Aorta (tissue), 5 donors: Measurements from ENCODE around the gene CARMIL3. TPM values are rescaled to one million over a fixed set of nuclear protein-coding genes. Genes with fewer than 3 reads are reported as not detected.

Experiments used
- ATAC-seq: fragments of 200-7000 bp; cut with Tn5 transposase; one replicate; pipeline ENCODE4 v1.9.1; 2022; ENCODE audit warnings: moderate library complexity; ENCODE audit not compliant: low FRiP score
- DNase-seq, 2 donors: peaks; one replicate each; pipeline ENCODE4 v3.0.0-alpha.2; 2020
- H3K27ac ChIP-seq, 2 donors: one replicate each; pipeline ENCODE4 v1.5.1; 2013; ENCODE audit warnings: low read length in 2 of 2, mild to moderate bottlenecking in 2 of 2, moderate library complexity in 2 of 2, control low read depth in 1 of 2, inconsistent platforms in 1 of 2, low read depth in 1 of 2
- H3K27me3 ChIP-seq, 2 donors: one replicate each; pipeline ENCODE4 v1.6.1; 2013; ENCODE audit warnings: control low read depth in 1 of 2, low read length in 1 of 2, mild to moderate bottlenecking in 1 of 2, moderate library complexity in 1 of 2; ENCODE audit not compliant: insufficient read depth in 2 of 2, control insufficient read depth in 1 of 2
- H3K36me3 ChIP-seq, 2 donors: one replicate each; pipeline ENCODE4 v1.6.1; 2013; ENCODE audit warnings: control low read depth in 1 of 2, low read length in 1 of 2, mild to moderate bottlenecking in 1 of 2; ENCODE audit not compliant: insufficient read depth in 2 of 2, control insufficient read depth in 1 of 2
- H3K4me1 ChIP-seq, 2 donors: one replicate each; pipeline ENCODE4 v1.6.1; 2013; ENCODE audit warnings: low read length in 2 of 2, control low read depth in 1 of 2, mild to moderate bottlenecking in 1 of 2, moderate library complexity in 1 of 2; ENCODE audit not compliant: insufficient read depth in 2 of 2, control insufficient read depth in 1 of 2
- H3K4me3 ChIP-seq, 2 donors: one replicate each; pipeline ENCODE4 v1.5.1; 2013; ENCODE audit warnings: low read length in 2 of 2, control low read depth in 1 of 2, mild to moderate bottlenecking in 1 of 2
- H3K9me3 ChIP-seq: one replicate; pipeline ENCODE4 v1.6.1; 2013; ENCODE audit warnings: mild to moderate bottlenecking, low read length; ENCODE audit not compliant: control insufficient read depth
- WGBS, 2 donors: extraction: QIAGEN DNeasy Blood & Tissue Kit; methylation state at CpG; one replicate each; pipeline ENCODE4 v1.1.7; 2013; 5-methylcytosine and 5-hydroxymethylcytosine counted together
- intact Hi-C, 2 donors: fragments of 100-400 bp; cut with DNase I; formaldehyde crosslinking; loops; one replicate each; pipeline versions ENCODE4 v1.14.2 to v1.15.0; 2022
- polyA plus RNA-seq, 2 donors: library from polyadenylated mRNA; stranded (reverse); fragments of 200-250 nt; gene quantifications; one replicate each; pipeline ENCODE4 v1.2.3, GENCODE V29; 2013
- total RNA-seq, 2 donors: library from RNA; stranded (reverse); fragmentation: NEBNext Ultra II Directional; extraction: Animal tissue kit (Norgen Biotek cat#: 25700); gene quantifications; one replicate each; pipeline ENCODE4 v1.2.1, GENCODE V29; 2021
- donor health status: healthy with polysubstance abuse.
- donor health status: Bipolar disorder and iron deficiency.
- donor health status: DM: no; HTN: no; CAD: no.
- donor health status: DM: no; HTN: no; CAD: no.
- donor health status: DM: yes; HTN: yes; CAD: no.

Gene CARMIL3
- total and polyA plus RNA-seq, 4 donors = 0.24 to 0.43 (median 0.42) TPM; not detected in 1

DNA sequence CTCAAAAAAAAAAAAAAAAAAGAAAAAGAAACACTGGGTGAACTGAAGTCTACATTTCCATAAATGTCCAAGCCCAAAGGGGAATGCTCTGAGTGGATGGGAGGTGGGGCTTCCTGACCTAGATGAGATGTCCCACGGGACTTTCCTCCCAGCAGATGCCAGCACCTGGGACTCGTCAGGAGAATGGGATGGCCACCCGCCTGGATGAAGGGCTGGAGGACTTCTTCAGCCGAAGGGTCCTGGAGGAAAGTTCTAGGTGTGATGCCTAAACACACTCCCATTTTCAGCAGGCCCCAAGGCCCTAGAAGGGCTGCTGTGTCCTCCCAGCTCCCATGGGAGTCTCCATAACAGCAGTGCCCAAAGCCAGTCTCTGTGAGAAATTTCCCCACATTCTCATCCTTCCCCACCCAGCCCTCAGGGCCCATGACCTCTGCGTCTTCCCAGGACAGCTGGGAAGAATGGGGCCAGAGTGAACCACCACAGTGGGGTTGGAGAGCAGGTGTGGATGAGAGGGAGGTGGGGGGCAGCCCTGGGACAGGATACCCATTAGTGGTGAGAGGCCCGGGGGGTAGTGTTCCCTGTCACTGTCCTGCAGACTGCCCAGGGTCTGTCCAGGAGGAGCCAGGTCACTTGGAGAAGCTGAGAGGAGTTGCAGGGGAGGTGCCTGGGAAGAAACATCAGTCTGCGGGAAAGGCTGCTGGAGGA is 12.4 kb downstream of the CARMIL3 start:
- Histone ChIP-seq H3K27ac (no peak overlapping the region), H3K9me3 (no peaks in the 10 kb centered on the region), H3K4me1 (no peaks in the 10 kb centered on the region), H3K4me3 (no peak overlapping the region), H3K36me3 (no peaks in the 10 kb centered on the region), H3K27me3 (no peaks in the 10 kb centered on the region)
- WGBS, 2 donors = 89 to 91% methylated on average over 7 of the region's 7 CpGs
- intact Hi-C loops = no loop called here
- DNase-seq = peak in 1 of 2 donors; percentile 37
- no peak for ATAC-seq

DNA sequence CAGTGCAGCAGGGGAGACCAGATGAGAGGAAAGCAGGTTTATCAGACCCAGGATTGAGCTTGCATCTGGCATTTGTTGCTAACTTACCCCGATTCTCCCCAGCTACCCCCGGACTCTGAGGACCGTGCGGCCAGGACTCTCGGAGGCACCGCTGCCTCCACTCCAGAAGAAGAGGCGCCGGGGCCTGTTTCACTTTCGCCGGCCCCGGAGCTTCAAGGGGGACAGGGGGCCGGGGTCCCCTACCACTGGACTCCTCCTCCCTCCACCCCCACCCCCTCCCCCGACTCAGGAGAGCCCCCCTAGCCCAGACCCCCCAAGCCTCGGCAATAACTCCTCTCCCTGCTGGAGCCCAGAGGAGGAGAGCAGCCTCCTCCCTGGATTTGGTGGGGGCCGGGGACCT is 13.0 kb downstream of the CARMIL3 start:
- no peak overlapping the region for H3K4me3 ChIP-seq
- DNase-seq = no peak
- WGBS, 2 donors = 90 to 93% methylated on average over 13 to 15 of the region's 15 CpGs
- ATAC-seq = no peak
- no peaks in the 10 kb centered on the region for H3K4me1 ChIP-seq
- intact Hi-C loops = no loop called here
- H3K9me3 ChIP-seq = no peaks in the 10 kb centered on the region
- H3K27me3 ChIP-seq = no peaks in the 10 kb centered on the region
- no peaks in the 10 kb centered on the region for H3K36me3 ChIP-seq
- no peak overlapping the region for H3K27ac ChIP-seq

DNA sequence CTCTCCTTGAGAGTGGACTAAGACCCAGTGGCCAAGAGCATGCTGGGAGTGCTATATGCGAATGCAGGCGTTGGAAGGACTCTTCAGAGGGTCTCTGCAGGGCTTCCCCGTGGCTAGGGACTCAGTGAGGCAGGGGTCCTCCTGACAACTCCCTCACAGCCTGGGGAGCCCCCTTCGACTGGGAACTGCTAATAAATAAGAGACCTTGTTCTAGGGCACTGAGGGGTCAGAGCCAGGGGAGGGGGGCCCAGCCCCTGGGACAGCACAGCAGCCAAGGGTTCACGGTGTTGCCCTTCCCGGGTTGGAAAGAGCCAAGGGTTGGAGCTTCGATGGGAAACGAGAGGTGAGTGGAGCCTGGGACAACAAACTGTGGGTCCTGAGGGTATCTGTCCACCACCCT is 13.6 kb downstream of the CARMIL3 start:
- no peaks in the 10 kb centered on the region for H3K27me3 ChIP-seq

DNA sequence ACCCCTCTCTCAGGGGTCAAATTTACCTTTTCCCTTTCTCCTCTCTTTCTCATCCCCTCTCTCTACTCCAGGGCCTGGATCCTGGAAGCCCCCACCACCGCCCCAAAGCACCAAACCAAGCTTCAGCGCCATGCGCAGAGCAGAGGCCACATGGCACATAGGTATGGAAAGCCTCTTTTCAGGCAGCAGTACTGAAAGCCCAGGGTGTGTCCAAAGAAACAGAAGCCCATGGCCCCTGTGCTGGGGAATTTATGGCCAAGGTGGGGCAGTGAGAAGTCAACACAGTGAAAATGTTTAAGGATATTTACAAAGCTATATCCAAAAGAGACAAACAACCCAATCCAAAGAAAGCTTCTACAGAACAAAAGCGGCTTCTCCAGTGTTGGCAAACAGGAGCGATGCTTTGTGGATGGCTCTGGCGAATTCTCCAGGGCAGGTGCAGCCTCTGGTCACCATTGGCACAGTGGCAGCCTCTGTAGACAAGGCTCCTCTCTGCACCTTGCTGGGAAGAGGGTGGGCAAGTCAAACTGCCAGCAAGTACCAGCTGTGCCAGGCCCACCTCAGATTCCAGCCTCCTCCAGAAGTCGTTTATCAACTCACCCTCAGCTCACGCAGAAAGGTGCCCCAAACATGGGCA is 14.8 kb downstream of the CARMIL3 start:
- DNase-seq (peak in 1 of 2 donors; percentile 55), ATAC-seq (no peak)
- Histone ChIP-seq H3K4me1 (no peaks in the 10 kb centered on the region), H3K27ac (no peak overlapping the region), H3K9me3 (no peaks in the 10 kb centered on the region), H3K27me3 (no peaks in the 10 kb centered on the region), H3K36me3 (no peaks in the 10 kb centered on the region), H3K4me3 (no peak overlapping the region)
- intact Hi-C loops = no loop called here
- WGBS, 2 donors = 91 to 94% methylated on average over 8 of the region's 8 CpGs

More for the DNA sequence above, 13.6 kb downstream of the CARMIL3 start:
- no peak overlapping the region for H3K4me3 ChIP-seq
- DNase-seq = peak in 1 of 2 donors; percentile 42
- H3K27ac ChIP-seq = no peak overlapping the region
- intact Hi-C loops = no loop called here
- WGBS, 2 donors = 76 to 79% methylated on average over 8 of the region's 8 CpGs
- no peak for ATAC-seq
- H3K9me3 ChIP-seq = no peaks in the 10 kb centered on the region
- H3K4me1 ChIP-seq = no peaks in the 10 kb centered on the region
- H3K36me3 ChIP-seq = no peaks in the 10 kb centered on the region

DNA sequence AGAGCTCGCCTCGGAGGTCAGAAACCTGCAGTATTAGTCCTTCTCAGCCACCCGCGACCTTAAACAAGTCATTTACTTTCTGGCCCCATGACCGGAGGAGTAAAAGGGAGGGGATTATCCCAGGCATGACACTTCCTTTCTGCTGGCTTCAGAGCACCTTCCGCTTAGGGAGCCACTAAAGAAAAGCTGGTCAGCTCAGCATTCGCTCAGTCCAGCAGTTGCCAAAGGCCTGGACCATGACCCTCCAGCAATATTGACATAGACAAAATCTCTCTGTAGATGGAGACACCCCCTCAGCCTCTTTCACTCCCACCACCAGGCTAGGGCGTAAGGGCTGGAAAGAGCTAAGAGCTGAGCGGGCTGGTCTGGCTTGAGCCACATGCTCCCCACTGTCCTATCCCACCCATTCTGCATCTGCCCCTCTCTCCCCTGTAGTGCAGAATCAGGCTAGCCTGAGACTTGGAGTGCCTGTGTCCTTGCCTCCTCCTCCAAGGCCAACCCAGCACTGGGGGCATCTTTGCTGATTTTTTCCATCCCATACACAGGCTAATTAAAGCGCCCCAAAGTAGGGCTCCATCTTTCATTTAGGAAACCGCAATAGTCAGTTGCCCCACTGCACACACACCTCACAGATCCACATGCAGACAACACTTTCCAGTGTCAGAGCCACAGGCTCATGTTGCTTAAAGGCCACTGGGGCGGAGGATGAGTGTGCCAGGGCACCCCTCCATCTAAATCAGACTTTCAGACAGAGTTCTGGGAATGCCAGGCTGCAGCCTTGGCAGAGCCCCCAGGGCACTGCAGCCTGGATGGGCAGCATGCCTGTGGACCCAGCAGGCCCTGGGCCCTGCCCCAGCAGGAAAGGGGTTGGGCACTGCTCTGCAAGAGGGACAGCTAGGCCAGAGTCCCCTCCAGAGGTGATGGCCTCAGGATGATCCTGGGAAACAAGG is 15.6 kb downstream of the CARMIL3 start:
- no peaks in the 10 kb centered on the region for H3K4me1 ChIP-seq
- no peaks in the 10 kb centered on the region for H3K9me3 ChIP-seq
- no peak for ATAC-seq
- DNase-seq = peak in 1 of 2 donors; percentile 48
- no peaks in the 10 kb centered on the region for H3K36me3 ChIP-seq
- H3K27ac ChIP-seq = no peak overlapping the region
- H3K4me3 ChIP-seq = no peak overlapping the region
- intact Hi-C loops = no loop called here
- H3K27me3 ChIP-seq = no peaks in the 10 kb centered on the region
- WGBS, 2 donors = 77 to 81% methylated on average over 12 of the region's 12 CpGs

DNA sequence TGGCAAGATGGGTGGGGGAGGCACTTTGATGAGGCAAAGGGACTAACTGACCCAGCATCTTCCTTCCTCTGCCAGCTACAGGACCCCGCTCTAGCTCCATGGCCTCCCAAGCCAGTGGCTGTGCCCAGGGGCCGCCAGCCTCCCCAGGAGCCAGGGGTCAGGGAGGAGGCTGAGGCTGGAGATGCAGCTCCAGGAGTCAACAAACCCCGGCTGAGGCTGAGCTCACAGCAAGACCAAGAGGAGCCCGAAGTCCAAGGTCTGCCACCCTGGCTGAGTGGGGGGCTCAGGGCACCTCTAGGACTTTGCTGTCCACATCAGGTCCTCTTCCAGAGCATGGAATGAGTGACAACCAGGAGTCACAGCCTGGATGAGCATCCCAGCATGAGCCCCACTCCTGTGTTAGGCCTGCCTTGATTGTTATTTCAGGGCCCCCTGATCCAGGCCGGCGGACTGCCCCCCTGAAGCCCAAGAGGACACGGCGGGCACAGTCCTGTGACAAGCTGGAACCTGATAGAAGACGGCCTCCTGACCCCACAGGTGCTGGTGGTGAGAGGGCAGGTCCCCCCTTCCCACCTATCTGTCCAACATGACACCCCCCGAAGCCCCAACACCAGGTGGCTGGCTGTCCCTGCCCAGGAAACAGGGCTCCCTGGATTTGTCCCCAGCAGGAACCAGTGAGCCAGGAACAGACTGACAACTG is 17.1 kb downstream of the CARMIL3 start:
- no peaks in the 10 kb centered on the region for H3K27me3 ChIP-seq
- DNase-seq = peak in 1 of 2 donors; percentile 52
- WGBS, 2 donors = 90% methylated on average over 9 to 10 of the region's 10 CpGs
- H3K4me1 ChIP-seq = no peaks in the 10 kb centered on the region
- H3K9me3 ChIP-seq = no peaks in the 10 kb centered on the region
- no peak overlapping the region for H3K4me3 ChIP-seq
- intact Hi-C loops = no loop called here
- H3K36me3 ChIP-seq = no peaks in the 10 kb centered on the region
- H3K27ac ChIP-seq = no peak overlapping the region
- ATAC-seq = no peak

DNA sequence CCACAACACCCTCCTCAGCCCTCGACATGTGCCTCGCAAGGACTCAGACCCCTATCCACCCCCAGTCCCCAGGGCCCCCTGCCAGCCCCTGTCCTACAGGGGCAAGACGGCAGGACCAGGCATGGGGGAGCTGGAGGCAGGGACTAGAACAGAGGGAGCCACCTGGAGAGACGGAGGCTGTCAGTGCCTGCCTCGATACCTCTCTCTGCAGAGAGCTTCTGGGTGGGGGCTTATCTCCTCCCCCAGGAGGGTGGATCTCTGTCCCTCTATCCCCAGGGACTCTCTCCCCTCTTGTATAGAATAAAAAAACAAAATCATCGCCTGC is 17.6 kb downstream of the CARMIL3 start:
- intact Hi-C loops = no loop called here
- DNase-seq = no peak
- Histone ChIP-seq H3K27ac (no peak overlapping the region), H3K36me3 (no peaks in the 10 kb centered on the region), H3K4me3 (no peak overlapping the region), H3K9me3 (no peaks in the 10 kb centered on the region), H3K27me3 (no peaks in the 10 kb centered on the region), H3K4me1 (no peaks in the 10 kb centered on the region)
- 85 to 88% methylated on average over 6 of the region's 6 CpGs for WGBS, 2 donors
- ATAC-seq = no peak

DNA sequence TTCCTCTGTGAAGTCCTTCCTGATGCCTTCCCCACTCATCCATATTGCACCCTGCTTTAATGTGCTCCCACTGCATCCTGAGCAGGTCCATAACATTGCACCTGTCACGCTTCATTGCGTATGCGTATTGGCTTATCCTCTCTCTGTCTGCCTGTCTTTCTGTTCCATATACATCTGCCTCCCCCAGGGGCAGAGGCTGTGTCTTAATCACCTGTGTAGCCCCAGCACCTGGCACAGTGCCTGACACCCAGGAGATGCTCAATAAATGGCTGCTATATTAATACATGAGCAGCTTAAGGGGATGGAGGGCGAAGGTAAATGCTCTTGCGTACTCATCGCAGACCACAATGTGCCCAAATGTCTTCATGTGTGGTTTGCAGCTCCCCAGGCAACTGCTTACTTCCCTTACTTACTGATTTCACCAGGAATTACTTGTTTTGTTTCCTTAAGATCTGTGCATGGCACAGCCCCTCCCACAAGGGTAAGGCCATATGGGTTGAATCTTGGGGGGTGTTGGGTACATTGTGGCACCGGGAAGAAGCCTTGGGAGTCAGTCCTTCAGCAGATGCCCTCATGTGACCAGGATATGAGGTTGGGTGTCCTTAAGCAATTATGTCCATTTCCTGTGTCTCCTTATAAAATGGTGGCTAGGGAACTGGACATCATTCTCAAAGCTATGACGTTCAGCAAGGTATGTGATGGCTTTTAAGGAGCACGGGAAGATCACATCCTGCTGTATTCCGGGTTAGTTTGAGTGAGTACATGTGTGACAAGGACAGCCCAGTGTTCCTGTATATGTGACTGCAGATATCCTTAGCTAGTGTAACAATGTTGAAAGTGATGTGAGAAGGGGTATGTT is 18.7 kb downstream of the CARMIL3 start:
- Histone ChIP-seq H3K27me3 (no peaks in the 10 kb centered on the region), H3K9me3 (no peaks in the 10 kb centered on the region), H3K4me1 (no peaks in the 10 kb centered on the region), H3K4me3 (no peak overlapping the region), H3K36me3 (no peaks in the 10 kb centered on the region), H3K27ac (no peak overlapping the region)
- DNase-seq (peak in 1 of 2 donors; percentile 48), ATAC-seq (no peak)
- intact Hi-C loops = no loop called here
- 89 to 90% methylated on average over 10 of the region's 10 CpGs for WGBS, 2 donors
